NCI-H82 (cell line): ENCODE data around the gene PANX2.

ENCODE experiments used
- DNase-seq: peaks from one replicate; lab custom pipeline; 2025; lab: John Stamatoyannopoulos, UW

The PANX2 gene

DNA sequence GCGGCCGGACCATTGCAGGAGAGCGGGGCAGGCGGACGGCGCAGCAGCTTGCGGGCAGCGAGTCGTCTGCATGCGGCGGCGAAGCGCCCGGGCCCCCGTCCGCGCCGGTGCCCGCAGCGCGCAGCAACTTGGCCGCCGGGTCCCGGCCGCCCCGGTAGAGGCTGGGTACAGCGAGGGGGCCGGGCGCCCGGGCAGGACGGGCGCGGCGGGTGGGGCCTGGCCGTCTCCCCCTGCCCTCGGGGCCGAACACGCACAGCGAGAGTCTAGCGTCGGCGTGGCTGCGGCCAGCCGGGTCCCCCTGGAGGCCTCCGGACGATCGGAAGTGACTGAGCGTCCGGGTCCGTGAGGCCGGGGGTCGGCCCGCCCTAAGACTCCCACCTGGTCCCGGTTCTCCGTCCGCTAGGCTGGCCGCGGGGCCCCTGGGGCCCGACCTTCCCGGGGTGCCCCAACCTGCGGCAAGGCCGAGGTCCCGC lies 14.4 kb downstream of the PANX2 start:
- DNase-seq, result no peak

- peak; percentile 90 for DNase-seq
Measured at GRCh38 chr22:50185375-50186087, 15.0 kb downstream of the PANX2 start, which contains the start of gene TRABD. Gene TRABD (plus strand): TSS chr22:50185913. CDS start chr22:50193061, 7,148 bp downstream.

DNA sequence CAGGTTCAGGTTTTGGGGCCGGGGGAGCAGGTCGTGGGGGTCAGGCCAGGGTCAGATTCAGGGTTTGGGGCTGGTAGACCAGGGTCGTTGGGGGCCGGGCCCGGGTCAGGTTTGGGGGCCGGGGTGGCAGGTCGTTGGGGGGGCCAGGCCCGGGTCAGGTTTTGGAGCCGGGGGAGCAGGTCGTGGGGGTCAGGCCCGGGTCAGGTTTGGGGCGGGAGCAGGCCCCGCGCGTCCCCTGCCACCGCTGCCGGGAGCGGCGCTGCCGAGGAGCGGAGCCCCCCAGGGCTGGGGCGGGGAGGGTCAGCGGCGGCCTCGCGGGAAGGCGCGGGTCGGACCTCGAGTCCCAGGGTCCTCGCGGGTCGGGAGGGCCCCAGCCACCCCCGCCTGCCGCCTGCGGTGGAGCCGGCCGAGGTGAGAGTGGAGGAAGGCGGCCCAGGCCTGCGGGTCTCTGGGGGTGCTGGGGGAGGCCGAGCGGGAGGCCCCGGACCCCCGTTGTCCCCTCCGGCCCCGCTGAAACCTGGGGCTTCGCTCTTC lies 15.7 kb downstream of the PANX2 start:
- no peak for DNase-seq

DNA sequence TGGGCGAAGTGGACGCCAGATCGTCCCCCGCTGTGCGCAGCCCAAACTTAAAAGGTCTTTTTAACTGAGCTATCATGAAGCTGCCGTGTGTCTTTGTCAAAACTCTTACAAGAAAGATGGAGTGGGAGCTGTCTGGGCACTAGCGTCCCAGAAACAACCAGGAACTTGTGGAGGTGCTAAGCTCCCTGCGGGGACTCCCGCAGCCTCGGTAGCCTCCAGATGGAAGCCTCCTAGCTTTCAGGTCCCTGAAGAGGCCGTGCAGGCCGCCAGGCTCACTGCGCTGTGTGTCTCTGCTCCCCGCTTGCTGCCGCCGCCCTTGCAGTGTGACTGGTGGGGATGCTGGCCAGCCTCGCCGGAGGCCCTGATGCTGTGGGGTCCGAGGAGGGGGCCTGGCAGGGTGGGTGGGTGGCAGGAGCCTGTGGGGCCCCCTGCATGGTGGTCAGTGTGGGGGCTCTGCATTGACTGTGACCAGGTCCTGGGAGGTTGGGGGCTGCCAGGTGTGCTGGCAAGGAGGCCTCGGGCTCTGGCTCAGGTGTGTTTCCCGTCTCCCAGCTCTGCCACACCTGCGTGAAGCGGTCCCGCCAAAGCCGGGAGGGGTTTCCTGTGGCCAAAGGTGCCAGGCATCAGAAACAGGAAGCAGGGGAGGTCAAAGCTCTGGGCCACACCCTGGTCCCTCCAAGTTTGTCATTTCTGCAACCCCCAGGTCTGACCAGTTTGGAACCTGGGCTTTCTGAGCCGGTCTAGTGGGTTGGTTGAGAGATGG lies 16.4 kb downstream of the PANX2 start:
- peak; percentile 23 for DNase-seq

GRCh38 chr22:50188356-50188755 lies 17.8 kb downstream of the PANX2 start:
- no peak for DNase-seq

- DNase-seq, result no peak
Measured at GRCh38 chr22:50189184-50189848, 18.8 kb downstream of the PANX2 start.

DNA sequence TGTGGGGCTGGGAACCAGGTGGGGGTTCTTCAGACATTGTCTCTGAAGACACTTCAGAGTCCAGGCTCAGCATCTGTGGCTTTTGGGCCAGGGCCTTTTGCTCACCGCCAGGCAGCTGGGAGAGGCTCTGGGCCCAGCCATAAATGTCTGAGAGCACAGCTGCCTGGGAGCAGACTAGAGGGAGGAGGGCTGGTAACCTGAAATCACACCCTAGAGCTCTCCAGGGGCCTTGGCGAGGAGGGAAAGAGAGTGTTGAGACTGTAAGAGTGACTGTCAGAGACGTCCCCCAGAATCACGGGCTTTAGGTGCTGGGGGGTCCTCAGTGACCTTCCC lies 19.3 kb downstream of the PANX2 start:
- no peak for DNase-seq

DNA sequence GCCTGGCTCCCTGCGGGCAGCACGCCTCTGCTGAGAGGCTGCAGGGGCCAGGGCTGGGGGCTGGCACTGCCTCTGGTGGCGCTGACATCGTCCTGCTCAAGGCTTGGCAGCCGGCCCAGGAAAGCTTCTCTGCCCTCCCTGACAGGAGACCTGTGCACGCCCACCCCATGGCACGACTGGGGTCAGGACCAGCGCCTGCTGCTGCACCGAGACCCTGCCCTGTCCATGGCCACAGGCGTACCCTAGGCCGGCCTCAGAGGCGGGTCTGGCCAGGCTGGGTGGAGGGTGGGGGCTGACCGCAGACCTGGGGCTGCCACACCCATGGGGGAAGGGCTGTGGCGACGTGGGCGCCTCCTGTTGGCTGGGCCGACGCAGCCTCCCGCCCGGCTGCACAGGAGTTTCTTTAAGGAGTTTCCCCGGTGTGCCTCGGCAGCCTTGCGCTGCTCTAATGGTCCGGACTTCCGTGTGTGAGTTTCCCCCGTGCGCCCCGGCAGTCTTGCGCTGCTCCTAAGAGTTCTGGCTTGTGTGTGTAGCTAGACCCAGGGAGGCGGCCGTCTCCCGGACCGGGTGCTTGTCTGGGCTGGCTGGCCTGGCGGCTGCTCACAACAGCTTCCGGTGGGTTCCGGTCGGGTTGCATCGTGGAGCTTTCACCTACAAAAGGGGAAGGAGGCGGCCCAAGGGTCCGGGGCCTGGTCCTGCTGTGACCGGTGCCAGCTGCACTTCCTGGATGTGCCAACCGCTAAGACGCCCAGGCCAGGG lies 19.8 kb downstream of the PANX2 start:
- no peak for DNase-seq

- no peak for DNase-seq
Measured at GRCh38 chr22:50190941-50191741, 20.6 kb downstream of the PANX2 start.

GRCh38 chr22:50192436-50193204 lies 22.1 kb downstream of the PANX2 start:
- DNase-seq, result no peak

DNA sequence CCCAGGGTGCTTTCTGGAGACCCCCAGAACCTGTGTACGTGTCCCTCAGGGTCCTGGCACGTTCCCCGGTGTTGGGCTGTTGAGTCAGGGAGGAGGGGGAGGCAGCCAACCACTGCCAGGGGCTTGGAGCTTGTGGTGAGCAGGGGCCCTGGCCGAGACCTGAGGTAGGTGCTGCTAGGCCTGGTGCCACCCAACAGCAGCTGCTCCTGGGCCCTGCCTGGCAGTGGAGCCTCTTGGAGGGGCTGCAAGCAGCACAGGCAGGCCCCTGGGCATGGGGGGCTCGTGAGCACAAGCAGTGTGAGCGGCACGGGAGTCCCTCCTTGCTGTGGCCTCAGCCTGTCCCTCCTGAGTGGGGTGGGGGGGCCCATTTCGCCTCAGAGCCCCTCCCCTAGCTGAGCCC lies 23.1 kb downstream of the PANX2 start:
- no peak for DNase-seq

GRCh38 chr22:50194037-50194805 lies 23.7 kb downstream of the PANX2 start:
- DNase-seq, result no peak

DNA sequence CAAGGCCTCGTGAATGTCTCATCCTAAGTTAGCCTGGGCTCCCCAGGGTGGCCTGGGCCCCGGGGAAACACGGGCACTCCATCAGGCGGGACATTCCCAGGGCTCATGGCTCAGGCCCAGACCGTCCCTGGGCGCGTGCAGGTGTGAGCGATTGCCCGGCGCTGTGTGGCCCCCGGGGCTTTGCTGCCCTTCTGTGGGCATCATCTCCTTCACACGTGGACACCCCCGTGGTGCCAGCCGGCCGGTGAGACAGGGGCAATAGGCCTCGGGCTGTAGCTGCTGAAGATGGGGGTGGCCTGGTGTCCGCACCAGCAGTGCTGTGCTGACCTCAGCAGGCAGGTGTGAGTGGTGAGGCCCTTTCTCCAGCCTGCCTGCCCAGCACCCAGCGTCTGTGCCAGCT lies 25.7 kb downstream of the PANX2 start:
- DNase-seq, result no peak

DNA sequence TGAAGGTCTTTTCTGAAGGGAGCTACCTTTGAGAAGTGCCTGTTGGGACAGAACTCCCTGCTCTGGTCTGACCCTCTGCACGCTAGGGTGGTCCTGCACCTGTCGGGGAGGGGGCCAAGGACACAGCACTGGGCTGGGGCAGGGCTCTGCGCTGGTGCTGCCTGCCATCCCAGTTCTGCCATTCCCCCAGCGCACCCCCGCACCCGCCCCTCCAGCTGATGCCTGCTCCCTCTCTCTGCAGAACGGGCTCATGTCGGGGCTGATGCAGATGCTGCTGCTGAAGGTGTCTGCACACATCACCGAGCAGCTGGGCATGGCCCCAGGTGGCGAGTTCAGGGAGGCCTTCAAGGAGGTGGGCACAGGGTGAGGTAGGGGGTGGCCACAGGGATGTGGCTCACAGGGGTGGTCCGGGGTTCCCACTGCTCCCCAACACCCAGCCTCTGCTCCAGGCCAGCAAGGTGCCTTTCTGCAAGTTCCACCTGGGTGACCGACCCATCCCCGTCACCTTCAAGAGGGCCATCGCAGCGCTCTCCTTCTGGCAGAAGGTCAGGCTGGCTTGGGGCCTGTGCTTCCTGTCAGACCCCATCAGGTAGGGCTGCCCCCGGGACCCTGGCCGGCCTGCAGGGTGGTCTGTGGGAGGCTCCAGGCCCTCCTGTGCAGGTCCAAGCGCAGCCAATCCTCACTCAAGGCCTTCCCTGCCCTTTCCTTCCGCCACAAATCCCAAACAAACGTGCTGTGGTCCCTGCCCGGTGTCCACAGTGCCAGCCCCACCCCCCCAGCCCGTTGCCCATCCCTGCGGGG lies 26.7 kb downstream of the PANX2 start:
- DNase-seq, result no peak

DNA sequence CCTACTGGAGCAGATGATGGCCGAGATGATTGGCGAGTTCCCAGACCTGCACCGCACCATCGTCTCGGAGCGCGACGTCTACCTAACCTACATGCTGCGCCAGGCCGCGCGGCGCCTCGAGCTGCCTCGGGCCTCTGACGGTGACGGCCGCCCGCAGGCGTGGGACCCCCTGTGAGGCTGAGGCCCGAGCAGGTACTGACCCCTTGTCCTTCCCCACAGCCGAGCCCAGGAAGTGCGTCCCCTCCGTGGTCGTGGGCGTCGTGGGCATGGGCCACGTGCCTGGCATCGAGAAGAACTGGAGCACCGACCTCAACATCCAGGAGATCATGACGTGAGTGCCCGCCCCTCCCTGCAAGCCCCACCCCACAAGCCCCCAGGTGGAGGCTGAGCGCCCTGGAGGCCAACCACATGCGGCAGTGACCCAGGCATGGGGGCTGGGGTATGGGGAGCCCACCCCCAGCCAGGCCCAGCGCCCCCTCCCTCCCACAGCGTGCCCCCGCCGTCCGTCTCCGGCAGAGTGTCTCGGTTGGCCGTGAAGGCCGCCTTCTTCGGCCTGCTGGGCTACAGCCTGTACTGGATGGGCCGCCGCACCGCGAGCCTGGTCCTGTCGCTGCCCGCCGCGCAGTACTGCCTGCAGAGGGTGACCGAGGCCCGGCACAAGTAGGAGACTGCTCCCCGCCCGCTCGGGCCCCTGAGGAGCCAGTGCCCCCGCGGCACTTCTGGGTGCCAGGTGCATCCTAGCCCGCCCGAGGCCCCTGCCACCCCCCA lies 27.5 kb downstream of the PANX2 start:
- DNase-seq, result no peak

- no peak for DNase-seq
Measured at GRCh38 chr22:50198624-50199017, 28.1 kb downstream of the PANX2 start.

DNA sequence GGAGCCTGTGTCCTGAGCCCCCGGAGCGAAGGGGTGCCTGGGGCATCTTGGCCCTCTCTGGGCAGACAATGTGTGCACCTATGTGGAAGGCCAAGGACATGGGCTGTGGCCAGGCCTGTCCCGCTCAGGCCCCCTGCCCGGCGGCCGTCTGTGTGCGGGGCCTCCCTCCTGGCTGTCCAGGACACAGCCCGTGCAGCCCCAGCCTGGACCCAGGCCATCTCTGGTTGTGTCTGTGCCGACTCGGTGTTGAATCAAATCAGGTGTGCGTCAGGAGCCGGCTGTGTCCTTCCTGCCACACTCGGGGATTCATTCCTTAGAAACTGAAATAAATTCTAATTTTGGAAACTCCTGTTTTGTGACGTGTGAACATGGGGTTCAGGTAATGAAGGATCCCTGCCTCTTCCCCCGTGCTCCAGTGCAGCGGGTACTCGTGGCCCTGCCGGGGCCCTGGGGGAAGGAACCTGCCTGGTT lies 28.8 kb downstream of the PANX2 start:
- no peak for DNase-seq
